Naive B cell (primary cell): ENCODE data around the gene RANBP2. TPM values are rescaled to one million over a fixed set of nuclear protein-coding genes. Genes with fewer than 3 reads are reported as not detected.
A peak's percentile ranks its signal among the peaks of the same experiment; 100 is the strongest.
"Not testable (repeated sequence)": the region's sequence is repeated elsewhere in the genome, so short reads cannot be mapped to it uniquely, and the experiment has no call there.

Experiments
- ATAC-seq, 2 donors: fragments of 150-1000 bp; cut with Tn5 transposase; 2 replicates each; pipeline ENCODE4 v1.10.0; 2021; ENCODE audit warnings: low read depth in 2 of 2, mild to moderate bottlenecking in 2 of 2, moderate library complexity in 2 of 2
- DNase-seq: peaks from one replicate; pipeline ENCODE4 v3.0.0; 2022
- H3K27ac Mint-ChIP-seq, 6 donors: one replicate each; pipeline ENCODE4 v1.8.0; 2020 to 2022; ENCODE audit warnings: mild to moderate bottlenecking in 6 of 6, mixed read lengths in 6 of 6, moderate library complexity in 5 of 6, inconsistent platforms in 2 of 6
- H3K27me3 Mint-ChIP-seq, 3 donors: one replicate each; pipeline ENCODE4 v1.8.0; 2021 to 2022; ENCODE audit warnings: mixed read lengths in 3 of 3, mild to moderate bottlenecking in 1 of 3
- H3K36me3 Mint-ChIP-seq, 2 donors: one replicate each; pipeline ENCODE4 v1.8.0; 2020 to 2022; ENCODE audit warnings: mixed read lengths in 2 of 2, inconsistent platforms in 1 of 2, mild to moderate bottlenecking in 1 of 2
- H3K4me1 Mint-ChIP-seq, 3 donors: one replicate each; pipeline ENCODE4 v1.8.0; 2020 to 2022; ENCODE audit warnings: mixed read lengths in 3 of 3, inconsistent platforms in 1 of 3, mild to moderate bottlenecking in 1 of 3, moderate library complexity in 1 of 3
- H3K4me3 Mint-ChIP-seq, 8 donors: one replicate each; pipeline ENCODE4 v1.8.0; 2020 to 2022; ENCODE audit warnings: mild to moderate bottlenecking in 8 of 8, mixed read lengths in 8 of 8, moderate library complexity in 8 of 8, inconsistent platforms in 2 of 8
- H3K9me3 Mint-ChIP-seq, 7 donors: one replicate each; pipeline ENCODE4 v1.8.0; 2020 to 2022; ENCODE audit warnings: mixed read lengths in 7 of 7, mild to moderate bottlenecking in 5 of 7, inconsistent platforms in 2 of 7, moderate library complexity in 1 of 7
- polyA plus RNA-seq, 6 donors: library from polyadenylated mRNA; unstranded; fragments of 300-500 nt; fragmentation: Illumina TruSeq; gene quantifications; one replicate each; pipeline ENCODE4 v1.2.3, GENCODE V29; 2021; ENCODE audit warnings: low read depth in 6 of 6

RANBP2 gene
- 10 to 100 TPM in 4 of 6 donors, 1 to 10 TPM in 2; 2.1 to 16.9 (median 13.6) TPM for polyA plus RNA-seq

GRCh38 chr2:108719149-108720044, at the start of gene RANBP2:
RANBP2 (plus strand) TSS chr2:108719482; CDS start chr2:108719607, 125 bp downstream.
- DNase-seq: peak; percentile 92
- Mint-ChIP-seq H3K27ac (peak within 1 kb of the TSS; percentile 98 to 100 (median 99)), H3K9me3 (peaks cover 0 to 3% (median 0%) of the 10 kb centered on the region in 7 donors), H3K27me3 (no peaks in the 10 kb centered on the region), H3K4me3 (peak within 1 kb of the TSS; percentile 92 to 98 (median 96)), H3K4me1 (peaks cover 11 to 28% (median 26%) of the 10 kb centered on the region in 3 donors), H3K36me3 (no peaks in the 10 kb centered on the region)
- ATAC-seq: peak; percentile 92 to 94

GRCh38 chr2:108670282-108670681, 49.0 kb upstream of the RANBP2 start:
- DNase-seq, H3K9me3 Mint-ChIP-seq, H3K27ac Mint-ChIP-seq, H3K36me3 Mint-ChIP-seq, H3K4me1 Mint-ChIP-seq, ATAC-seq, H3K4me3 Mint-ChIP-seq, H3K27me3 Mint-ChIP-seq: not testable (repeated sequence)

GRCh38 chr2:108672200-108672805, 47.0 kb upstream of the RANBP2 start:
- not testable (repeated sequence) for H3K27ac Mint-ChIP-seq, H3K27me3 Mint-ChIP-seq, H3K4me1 Mint-ChIP-seq, H3K4me3 Mint-ChIP-seq, DNase-seq, ATAC-seq, H3K9me3 Mint-ChIP-seq, H3K36me3 Mint-ChIP-seq

- H3K4me3 Mint-ChIP-seq, H3K9me3 Mint-ChIP-seq, H3K27me3 Mint-ChIP-seq, DNase-seq, ATAC-seq, H3K4me1 Mint-ChIP-seq, H3K27ac Mint-ChIP-seq, H3K36me3 Mint-ChIP-seq: not testable (repeated sequence)
These were observed 42.8 kb upstream of the RANBP2 start for GRCh38 chr2:108676522-108676921.

- not testable (repeated sequence) for DNase-seq, H3K4me3 Mint-ChIP-seq, ATAC-seq, H3K4me1 Mint-ChIP-seq, H3K36me3 Mint-ChIP-seq, H3K27me3 Mint-ChIP-seq, H3K9me3 Mint-ChIP-seq
- peak overlapping the region in 1 of 6 donors; percentile 39 for H3K27ac Mint-ChIP-seq
These were observed 42.0 kb upstream of the RANBP2 start for GRCh38 chr2:108677239-108677744.

GRCh38 chr2:108678198-108678651, 41.1 kb upstream of the RANBP2 start:
- not testable (repeated sequence) for H3K27ac Mint-ChIP-seq, H3K36me3 Mint-ChIP-seq, H3K4me3 Mint-ChIP-seq, H3K4me1 Mint-ChIP-seq, H3K27me3 Mint-ChIP-seq, ATAC-seq, H3K9me3 Mint-ChIP-seq, DNase-seq

GRCh38 chr2:108680805-108681204, 38.5 kb upstream of the RANBP2 start:
- not testable (repeated sequence) for DNase-seq, H3K36me3 Mint-ChIP-seq, H3K27ac Mint-ChIP-seq, ATAC-seq, H3K9me3 Mint-ChIP-seq, H3K4me1 Mint-ChIP-seq, H3K27me3 Mint-ChIP-seq
- H3K4me3 Mint-ChIP-seq: peak overlapping the region in 1 of 8 donors; percentile 15

GRCh38 chr2:108688818-108689756, 30.2 kb upstream of the RANBP2 start:
- ATAC-seq, DNase-seq, H3K27me3 Mint-ChIP-seq, H3K36me3 Mint-ChIP-seq, H3K27ac Mint-ChIP-seq, H3K9me3 Mint-ChIP-seq, H3K4me1 Mint-ChIP-seq, H3K4me3 Mint-ChIP-seq: not testable (repeated sequence)

GRCh38 chr2:108690001-108690400, 29.3 kb upstream of the RANBP2 start:
- not testable (repeated sequence) for H3K4me1 Mint-ChIP-seq, H3K27ac Mint-ChIP-seq, H3K36me3 Mint-ChIP-seq, H3K4me3 Mint-ChIP-seq, DNase-seq, H3K9me3 Mint-ChIP-seq, H3K27me3 Mint-ChIP-seq
- peak; percentile 73 to 76 for ATAC-seq

- ATAC-seq: no peak
- peak overlapping the region in 1 of 6 donors; percentile 57 for H3K27ac Mint-ChIP-seq
- no peaks in the 10 kb centered on the region for H3K9me3 Mint-ChIP-seq
These were observed 27.8 kb upstream of the RANBP2 start for GRCh38 chr2:108691447-108691846.

GRCh38 chr2:108701208-108701607, 18.1 kb upstream of the RANBP2 start:
- no peak overlapping the region for H3K4me3 Mint-ChIP-seq
- H3K27ac Mint-ChIP-seq: no peak overlapping the region
- DNase-seq (no peak), ATAC-seq (no peak)
- H3K4me1 Mint-ChIP-seq: no peaks in the 10 kb centered on the region
- peaks cover 0 to 7% (median 0%) of the 10 kb centered on the region in 3 donors for H3K27me3 Mint-ChIP-seq
- H3K36me3 Mint-ChIP-seq: peaks cover 0 to 7% of the 10 kb centered on the region in 2 donors
- H3K9me3 Mint-ChIP-seq: peaks cover 0 to 4% (median under 1%) of the 10 kb centered on the region in 7 donors

More at GRCh38 chr2:108691447-108691846, 27.8 kb upstream of the RANBP2 start:
- DNase-seq: no peak
- Mint-ChIP-seq H3K36me3 (no peaks in the 10 kb centered on the region), H3K4me1 (no peaks in the 10 kb centered on the region), H3K27me3 (no peaks in the 10 kb centered on the region), H3K4me3 (no peak overlapping the region)

GRCh38 chr2:108701806-108702205, 17.5 kb upstream of the RANBP2 start:
- no peak overlapping the region for H3K27ac Mint-ChIP-seq
- H3K4me1 Mint-ChIP-seq: no peaks in the 10 kb centered on the region
- peaks cover 0 to 7% (median 0%) of the 10 kb centered on the region in 3 donors for H3K27me3 Mint-ChIP-seq
- H3K4me3 Mint-ChIP-seq: no peak overlapping the region
- peaks cover 0 to 10% of the 10 kb centered on the region in 2 donors for H3K36me3 Mint-ChIP-seq
- ATAC-seq (no peak), DNase-seq (no peak)
- H3K9me3 Mint-ChIP-seq: peaks cover 0 to 9% (median 5%) of the 10 kb centered on the region in 7 donors

- Mint-ChIP-seq H3K27me3 (peaks cover 0 to 21% (median 6%) of the 10 kb centered on the region in 3 donors), H3K4me1 (no peaks in the 10 kb centered on the region), H3K4me3 (no peak overlapping the region), H3K9me3 (peaks cover 6 to 22% (median 17%) of the 10 kb centered on the region in 7 donors), H3K27ac (no peak overlapping the region), H3K36me3 (peaks cover 6 to 19% of the 10 kb centered on the region in 2 donors)
- DNase-seq: no peak
- ATAC-seq: no peak
These were observed 14.4 kb upstream of the RANBP2 start for GRCh38 chr2:108704871-108705270.
